NK-92 treated with Interleukin-12 subunit alpha and Interleukin-12 subunit beta, amount 100 ng/mL, for 24 hours (cell line): ENCODE measurements around the gene PHLDB1.

Experiments used
- DNase-seq: peaks from one replicate; lab custom pipeline; 2025; lab: John Stamatoyannopoulos, UW

PHLDB1 gene

DNA sequence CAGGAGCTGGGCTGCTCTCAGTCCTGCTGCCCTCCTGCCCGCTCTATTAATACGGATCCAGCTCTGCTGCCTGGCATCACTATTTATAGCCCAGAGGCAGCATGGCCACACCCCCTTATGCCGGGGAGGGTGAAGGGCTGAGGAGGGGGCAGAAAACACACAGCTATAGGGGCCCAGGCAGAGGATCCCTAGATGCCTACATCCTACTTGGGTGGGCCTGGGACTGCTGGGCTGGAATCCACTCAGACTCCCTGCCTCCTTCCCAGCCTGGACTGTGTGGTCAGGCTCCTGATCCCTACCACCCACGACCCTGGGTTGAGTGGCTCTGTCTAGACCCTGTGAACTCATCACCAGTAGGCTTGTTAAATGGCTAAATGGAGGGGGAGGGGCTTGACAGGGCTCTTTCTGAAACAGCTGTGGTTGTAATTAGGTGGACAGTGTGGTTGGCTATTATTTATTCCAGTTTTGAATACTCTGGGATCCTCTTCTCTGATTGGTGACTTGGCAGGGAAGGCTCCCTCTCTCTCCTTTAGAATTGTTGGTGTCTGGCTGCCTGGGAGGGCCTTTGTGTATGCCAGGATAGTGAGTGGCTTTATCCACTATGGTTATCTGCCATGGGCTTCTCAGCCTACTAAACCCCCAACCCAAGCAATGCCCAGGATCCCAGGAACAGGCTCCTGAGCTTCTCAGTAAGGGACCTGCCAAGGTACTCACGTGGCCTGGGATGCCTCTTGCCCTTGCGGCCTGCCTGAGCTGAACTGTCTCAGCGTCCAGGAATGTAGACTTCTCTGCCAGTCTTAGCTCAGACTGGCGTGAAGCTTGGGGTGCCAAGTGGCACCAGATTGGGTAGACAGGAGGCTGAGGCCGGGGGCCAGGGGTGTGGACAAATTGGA is 15.2 kb downstream of the PHLDB1 start:
- DNase-seq, result no peak

DNA sequence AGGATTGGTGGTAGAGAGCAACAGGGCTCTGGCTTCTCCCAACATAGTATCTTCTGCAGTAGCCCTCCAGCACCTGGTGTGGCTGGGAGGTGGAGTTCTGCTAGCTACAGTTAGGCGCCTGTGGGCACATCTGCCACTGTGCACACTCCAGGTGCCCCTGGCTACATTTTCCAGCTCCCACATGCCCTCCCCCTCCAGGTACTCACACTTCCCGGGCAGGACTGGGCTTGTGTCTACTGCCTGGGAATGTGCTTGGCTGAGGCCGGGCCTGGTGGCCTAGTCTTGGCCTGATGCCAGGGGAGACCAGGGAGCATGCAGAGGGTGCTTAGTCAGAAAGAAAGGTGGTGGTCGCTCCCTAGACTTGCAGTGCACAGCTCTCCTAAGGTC is 15.8 kb downstream of the PHLDB1 start:
- DNase-seq, result no peak

DNA sequence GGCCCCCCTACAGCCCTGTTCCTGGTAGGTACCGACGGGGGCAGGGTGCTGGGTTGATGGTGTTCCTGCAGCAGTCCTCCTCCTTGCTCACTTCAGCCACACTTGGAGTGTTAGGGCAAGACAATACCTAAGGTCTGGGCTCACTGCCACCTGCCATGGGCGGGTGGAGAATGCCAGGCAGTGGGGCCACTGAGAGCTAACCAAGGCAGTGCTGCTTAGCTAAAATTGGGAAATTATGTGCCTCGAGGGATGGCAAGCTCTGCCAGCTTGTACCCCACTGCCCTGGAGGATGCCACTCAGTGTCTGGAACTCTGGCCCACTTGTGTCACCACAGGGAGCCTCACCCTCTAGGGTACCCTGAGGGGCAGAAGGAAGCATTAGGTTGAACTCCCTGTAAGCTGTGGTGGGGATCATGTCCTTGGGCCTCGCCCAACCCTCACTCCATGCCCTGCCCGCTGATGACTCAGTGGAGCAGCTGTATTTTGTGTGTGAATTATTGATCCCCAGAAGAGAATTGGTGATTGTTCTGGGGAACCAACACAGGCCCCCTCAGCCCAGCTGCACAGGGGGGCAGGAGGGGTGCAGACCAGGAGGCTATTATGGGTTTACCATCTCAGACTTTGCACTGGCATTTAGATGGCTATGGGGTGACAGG is 17.7 kb downstream of the PHLDB1 start:
- no peak for DNase-seq

- DNase-seq, result no peak
Observed at GRCh38 chr11:118625976-118626375, 18.6 kb downstream of the PHLDB1 start.

GRCh38 chr11:118627566-118627965 is 20.2 kb downstream of the PHLDB1 start:
- DNase-seq, result no peak

- no peak for DNase-seq
Observed at GRCh38 chr11:118628031-118628430, 20.6 kb downstream of the PHLDB1 start.

DNA sequence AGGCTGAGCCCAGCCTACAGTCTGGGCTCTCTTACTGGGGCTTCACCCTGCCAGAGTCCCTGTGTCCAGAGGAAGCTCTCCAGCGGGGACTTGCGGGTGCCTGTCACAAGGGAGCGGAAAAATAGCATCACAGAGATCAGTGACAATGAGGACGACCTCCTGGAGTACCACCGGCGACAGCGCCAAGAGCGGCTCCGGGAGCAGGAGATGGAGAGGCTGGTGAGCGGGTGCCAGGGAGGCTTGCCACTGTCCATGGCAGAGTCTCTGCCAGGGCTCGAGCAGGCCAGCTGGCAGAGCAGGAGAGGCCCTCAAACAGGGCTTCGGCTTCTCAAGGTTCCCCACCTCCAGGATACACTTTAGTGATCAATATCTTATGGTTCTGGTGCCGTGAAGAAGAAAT is 21.0 kb downstream of the PHLDB1 start:
- no peak for DNase-seq

GRCh38 chr11:118628861-118629549 is 21.6 kb downstream of the PHLDB1 start:
- no peak for DNase-seq

- no peak for DNase-seq
Observed at GRCh38 chr11:118629761-118630661, 22.6 kb downstream of the PHLDB1 start.

DNA sequence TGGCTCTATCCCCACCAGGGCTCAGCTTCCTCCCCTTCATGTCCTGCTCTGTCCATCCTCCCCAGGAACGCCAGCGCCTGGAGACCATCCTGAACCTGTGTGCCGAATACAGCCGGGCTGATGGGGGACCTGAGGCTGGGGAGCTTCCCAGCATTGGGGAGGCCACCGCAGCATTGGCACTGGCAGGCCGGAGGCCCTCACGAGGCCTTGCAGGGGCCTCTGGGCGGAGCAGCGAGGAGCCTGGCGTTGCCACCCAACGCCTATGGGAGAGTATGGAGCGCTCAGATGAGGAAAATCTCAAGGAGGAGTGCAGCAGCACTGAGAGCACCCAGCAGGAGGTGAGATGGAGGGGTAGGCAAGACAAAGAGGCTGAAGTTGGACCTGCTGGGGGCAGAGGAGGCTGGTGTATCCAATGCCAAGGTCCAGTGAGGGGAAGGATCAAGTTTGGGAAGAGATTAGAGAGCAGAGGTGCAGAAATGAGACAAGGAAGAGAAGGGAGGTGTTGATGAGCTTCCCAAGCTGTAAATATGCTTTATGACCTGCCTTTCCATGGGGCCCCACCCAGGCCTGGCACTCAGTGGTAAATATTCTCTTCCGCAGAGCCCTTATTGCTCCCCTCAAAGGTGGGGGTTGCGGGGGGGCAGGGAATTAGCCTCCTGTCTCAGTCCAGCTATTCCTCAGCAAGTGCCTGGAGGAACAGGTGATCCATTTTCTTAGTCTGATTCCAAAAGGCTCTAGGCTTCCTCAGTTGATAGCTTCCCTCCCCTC is 23.9 kb downstream of the PHLDB1 start:
- DNase-seq, result no peak

- DNase-seq, result no peak
Observed at GRCh38 chr11:118632577-118633318, 25.3 kb downstream of the PHLDB1 start.

- no peak for DNase-seq
Observed at GRCh38 chr11:118633319-118633690, 25.9 kb downstream of the PHLDB1 start.

DNA sequence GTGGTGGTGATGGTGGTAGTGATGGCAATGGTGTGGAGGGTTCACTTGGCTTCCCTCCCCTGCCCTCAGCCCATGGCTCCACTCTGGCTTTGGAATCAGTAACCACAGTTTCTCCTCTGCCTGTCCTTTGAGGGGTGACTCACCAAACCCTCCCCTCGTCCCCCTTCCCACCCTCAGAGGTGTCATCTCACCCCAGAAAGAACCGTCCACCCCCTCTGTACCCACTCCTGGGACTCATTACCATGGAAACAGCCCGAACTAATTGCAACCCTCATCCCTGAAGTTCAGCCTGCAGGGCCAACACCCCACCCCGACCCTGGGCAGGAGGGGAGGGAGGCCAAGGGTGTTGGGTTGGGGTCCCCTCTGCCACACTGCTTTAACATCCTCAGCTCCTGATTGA is 26.6 kb downstream of the PHLDB1 start:
- peak; percentile 21 for DNase-seq

- no peak for DNase-seq
Observed at GRCh38 chr11:118634431-118635236, 27.2 kb downstream of the PHLDB1 start.

DNA sequence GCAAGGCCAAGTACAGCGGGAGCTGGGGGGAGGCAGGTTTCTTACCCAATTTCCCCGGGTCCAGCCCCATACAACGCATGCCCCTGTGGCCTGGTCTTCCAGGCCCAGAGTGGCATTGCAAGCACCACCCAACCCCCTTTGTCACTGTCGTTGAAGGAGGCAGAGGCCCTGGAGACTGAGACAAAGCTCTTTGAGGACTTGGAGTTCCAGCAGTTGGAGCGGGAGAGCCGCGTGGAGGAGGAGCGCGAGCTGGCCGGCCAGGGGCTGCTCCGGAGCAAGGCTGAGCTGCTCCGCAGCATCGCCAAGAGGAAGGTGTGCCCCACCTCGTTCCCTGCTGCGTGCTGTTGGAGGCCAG is 27.8 kb downstream of the PHLDB1 start:
- DNase-seq, result no peak

- DNase-seq, result no peak
Observed at GRCh38 chr11:118635642-118636041, 28.2 kb downstream of the PHLDB1 start.

DNA sequence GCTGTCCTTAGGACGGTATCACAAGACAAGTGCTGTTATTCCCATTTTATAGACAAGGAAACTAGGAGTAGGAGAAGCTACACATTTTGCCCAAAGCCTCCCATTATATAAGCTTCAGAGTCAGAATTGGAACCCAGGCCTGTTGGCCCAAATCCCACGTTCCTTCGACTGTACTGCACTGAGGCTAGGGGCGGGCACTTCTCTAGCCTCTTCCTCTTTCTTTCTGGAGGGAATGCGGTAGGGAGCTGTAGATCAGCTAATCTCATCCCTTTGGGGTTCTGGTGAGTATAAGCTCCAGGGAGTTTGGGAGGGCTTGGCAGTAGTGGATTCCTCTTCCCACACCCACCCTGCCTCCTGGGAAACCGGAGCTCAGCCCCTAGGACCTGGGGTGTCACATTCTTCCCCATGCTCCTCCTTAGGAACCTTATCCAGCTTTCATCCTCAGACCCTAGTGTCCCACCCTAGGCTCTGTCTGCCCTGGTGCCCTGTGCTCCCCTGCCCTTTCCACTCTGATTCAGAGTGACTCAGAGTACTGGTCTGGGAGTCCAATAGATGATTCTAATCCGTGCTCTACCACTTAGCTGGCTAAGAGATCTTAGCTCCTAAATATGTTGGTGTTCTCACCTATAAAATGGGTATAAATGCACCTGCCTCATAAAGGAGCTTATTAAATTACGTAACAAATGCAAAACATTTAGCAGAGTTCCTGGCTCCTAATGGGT is 29.3 kb downstream of the PHLDB1 start:
- no peak for DNase-seq

DNA sequence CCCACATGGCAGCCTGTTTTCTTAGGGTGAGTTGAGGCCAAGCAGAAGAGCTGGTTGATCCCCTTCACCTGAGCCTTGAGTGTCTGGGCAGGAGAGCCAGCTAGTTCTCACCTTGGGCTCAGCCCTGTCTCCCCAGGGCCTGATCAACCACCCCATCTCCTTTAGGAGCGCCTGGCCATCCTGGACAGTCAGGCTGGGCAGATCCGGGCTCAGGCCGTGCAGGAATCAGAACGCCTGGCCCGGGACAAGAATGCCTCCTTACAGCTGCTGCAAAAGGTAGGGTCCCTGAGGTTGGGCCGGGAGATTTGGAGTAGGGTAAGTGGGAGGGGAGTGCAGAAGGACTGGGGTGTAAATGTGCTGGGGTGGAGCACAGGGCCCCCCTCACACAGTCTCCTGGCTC is 31.3 kb downstream of the PHLDB1 start:
- no peak for DNase-seq

DNA sequence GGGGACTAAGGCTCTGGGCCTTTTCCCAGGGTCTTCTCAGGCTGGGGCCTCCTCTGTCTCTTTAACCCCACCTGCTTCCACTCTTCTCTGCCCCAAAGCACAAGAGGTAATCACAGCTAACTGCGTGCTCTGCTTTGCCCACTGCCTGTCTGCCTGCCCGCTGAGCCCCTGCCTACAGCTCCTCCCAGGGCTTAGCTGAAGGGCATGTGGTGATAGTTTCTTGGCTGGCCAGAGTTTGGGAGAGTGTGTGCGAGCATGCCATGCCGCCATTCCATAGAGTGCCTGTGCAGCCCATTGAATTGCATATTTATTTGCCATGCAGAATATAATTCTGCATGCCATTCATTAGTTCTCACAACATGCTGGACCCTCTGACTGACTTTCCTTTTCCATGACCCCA is 32.5 kb downstream of the PHLDB1 start:
- DNase-seq, result no peak
